Gastrocnemius medialis (tissue), 4 donors: ENCODE data around the gene AGL.

Experiments
- POLR2A ChIP-seq, 2 donors: fragments of 450-650 bp; IDR thresholded peaks; one replicate each; pipeline ENCODE4 v1.6.1; 2017; ENCODE audit warnings: antibody characterized with exemption in 2 of 2, mild to moderate bottlenecking in 2 of 2, moderate library complexity in 2 of 2
- TF ChIP-seq, protein P1 (sequence below), 5 experiments: fragments of 450-650 bp in 3 of 5; fragments of 200-600 bp in 2 of 5; sonication (generic) in 2 of 5; IDR thresholded peaks in 4 of 5; conservative IDR thresholded peaks in 1 of 5; 1 replicate in 4 of 5; 2 replicates in 1 of 5; pipeline ENCODE4 v1.5.1; 2016 to 2019; ENCODE audit warnings: antibody characterized with exemption in 5 of 5, mild to moderate bottlenecking in 3 of 5, moderate library complexity in 3 of 5

DNA sequence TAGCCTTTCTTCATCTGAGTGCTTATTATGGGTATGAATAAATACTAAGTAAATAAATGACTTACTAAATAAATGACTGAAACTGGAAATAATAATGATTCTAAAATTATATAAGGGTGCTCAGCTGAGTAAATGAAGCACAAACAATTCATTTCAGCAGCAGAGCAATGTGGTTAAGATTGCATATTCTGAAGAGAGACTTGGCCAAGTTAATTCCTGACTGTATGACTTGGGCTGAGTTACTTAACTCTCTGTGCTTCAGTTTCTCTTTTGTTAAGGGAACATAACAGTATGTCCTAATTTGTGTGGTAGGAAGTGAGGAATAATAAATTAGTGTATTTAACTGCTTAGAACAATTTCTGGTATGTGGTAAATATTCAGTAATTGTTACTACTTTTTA lies 19.1 kb downstream of the AGL start:
- TF ChIP-seq POLR2A (IDR thresholded peaks at IDR 0.05): no peak
- TF ChIP-seq, protein P1, sequence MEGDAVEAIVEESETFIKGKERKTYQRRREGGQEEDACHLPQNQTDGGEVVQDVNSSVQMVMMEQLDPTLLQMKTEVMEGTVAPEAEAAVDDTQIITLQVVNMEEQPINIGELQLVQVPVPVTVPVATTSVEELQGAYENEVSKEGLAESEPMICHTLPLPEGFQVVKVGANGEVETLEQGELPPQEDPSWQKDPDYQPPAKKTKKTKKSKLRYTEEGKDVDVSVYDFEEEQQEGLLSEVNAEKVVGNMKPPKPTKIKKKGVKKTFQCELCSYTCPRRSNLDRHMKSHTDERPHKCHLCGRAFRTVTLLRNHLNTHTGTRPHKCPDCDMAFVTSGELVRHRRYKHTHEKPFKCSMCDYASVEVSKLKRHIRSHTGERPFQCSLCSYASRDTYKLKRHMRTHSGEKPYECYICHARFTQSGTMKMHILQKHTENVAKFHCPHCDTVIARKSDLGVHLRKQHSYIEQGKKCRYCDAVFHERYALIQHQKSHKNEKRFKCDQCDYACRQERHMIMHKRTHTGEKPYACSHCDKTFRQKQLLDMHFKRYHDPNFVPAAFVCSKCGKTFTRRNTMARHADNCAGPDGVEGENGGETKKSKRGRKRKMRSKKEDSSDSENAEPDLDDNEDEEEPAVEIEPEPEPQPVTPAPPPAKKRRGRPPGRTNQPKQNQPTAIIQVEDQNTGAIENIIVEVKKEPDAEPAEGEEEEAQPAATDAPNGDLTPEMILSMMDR (IDR thresholded peaks at IDR 0.05 in 4 of 5, conservative IDR thresholded peaks at IDR 0.05 in 1 of 5): no peak
